HG03457 (cell line): ENCODE data around the gene PRRC2A.
"Not testable (repeated sequence)": the region's sequence is repeated elsewhere in the genome, so short reads cannot be mapped to it uniquely, and the experiment has no call there.

Experiments
- ATAC-seq: cut with Tn5 transposase; IDR thresholded peaks from one replicate; pipeline ENCODE4 v1.9.1; 2021; ENCODE audit warnings: moderate number of reproducible peaks; ENCODE audit not compliant: unreplicated experiment

Gene PRRC2A

DNA sequence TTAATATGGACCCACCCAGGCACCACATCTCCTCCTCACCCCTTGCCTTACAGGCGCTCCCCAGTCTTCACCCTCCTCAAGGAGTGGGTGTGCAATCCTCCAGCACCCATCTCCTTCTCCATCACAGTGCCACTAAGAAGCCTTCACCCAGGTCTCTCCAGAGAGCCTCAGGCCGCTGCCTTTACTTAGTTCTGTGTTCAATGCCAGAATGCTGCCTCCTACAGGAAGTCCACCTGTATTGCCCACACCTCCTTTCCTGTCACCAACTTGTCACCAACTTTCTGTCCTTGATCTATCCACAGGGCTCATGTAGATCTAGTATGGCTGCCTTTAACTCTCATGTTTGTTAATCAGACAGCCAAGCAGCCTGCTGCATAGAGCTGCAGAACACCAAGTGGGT lies 35.0 kb upstream of the PRRC2A start:
- ATAC-seq: no peak

DNA sequence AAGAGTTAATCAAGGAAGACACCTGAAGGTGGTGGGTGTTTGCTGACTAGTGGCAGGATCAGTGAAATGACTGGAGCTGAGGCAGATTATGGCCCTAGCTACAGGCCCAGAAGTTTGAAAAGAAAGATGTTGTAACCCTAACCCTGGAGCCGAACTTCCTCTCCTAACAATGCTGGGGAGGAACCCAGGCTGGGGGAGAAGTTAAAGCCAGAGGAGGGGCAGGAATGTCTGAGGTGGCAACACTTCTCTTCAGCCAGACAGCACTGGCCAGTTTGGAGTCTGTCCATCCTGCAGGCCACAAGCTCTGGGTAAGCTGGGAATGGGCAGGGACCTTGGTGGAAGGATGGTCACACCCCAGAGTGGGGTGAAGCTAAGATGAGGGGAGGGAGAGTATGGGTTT lies 34.5 kb upstream of the PRRC2A start, which contains the start of gene LST1:
Gene LST1, plus strand, starts transcription at position 270 of the 400 bp plus-strand sequence. CDS start 1,023 bp downstream, outside the sequence.
- no peak for ATAC-seq

DNA sequence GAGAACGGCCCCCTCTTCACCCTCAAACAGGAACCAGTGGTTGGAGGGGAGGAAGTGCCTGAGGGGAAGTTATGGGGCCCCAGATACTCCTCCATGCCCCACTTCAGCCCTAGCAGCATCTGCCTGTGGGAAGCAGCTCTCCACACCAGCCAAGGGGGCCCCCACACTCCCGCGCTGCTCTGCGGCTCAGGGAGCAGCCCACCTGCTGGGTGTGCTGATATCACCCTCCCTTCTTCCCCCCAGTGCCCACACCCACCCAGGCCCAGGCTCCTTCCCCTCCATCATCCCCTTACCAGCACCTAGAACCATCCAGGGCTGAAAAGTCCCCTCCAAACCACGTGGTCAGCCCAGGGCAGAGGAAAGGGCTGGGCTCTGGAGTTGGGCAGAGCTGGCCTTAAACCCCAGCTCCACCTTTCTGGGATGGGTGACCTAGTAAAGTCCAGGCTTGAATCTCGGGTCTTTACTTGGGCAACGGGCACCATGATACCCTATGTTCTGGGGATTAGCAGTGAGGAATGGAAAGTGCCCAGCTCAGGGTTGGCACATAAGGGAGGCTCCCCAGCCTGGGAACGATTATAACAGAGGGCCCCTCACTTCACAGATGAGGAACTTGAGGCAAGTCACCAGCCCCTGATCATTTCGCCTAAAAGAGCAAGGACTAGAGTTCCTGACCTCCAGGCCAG lies 33.8 kb upstream of the PRRC2A start:
- no peak for ATAC-seq

DNA sequence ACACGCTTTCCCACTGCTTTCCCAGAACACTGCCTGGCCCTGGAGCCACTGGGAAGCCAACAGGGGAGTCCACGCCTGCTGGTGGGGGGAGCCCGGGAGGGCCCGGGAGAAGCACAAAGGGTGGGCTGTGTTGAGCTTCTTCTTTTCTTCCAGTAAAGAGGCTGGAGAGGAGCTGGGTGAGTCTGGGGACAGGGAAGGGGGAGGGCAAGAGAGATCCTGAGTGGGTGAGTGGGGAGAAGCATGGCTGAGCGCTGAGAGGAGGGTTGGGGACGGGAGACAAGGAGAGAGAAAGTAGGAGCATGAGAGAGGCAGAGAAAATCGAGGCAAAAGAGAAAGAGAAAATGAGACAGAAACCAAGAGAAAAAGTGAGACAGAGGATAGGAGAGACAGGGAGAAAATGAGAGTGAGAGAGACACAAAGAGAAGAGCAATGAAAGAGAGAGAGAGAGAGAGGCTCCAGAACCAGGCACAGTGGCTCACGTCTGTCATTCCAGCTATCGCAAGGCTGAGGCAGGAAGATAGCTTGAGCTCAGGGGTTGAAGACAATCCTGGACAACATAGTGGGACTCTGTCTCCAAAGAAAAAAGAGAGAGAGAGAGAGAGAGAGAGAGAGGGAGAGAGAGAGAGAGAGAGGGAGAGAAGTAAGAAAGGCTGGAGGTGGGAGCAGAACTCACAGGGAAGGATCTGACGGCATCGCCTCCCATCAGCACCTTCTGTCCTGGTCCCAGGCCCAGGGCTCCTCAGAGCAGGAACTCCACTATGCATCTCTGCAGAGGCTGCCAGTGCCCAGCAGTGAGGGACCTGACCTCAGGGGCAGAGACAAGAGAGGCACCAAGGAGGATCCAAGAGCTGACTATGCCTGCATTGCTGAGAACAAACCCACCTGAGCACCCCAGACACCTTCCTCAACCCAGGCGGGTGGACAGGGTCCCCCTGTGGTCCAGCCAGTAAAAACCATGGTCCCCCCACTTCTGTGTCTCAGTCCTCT lies 32.4 kb upstream of the PRRC2A start:
- no peak for ATAC-seq

- ATAC-seq: no peak
These were observed 31.5 kb upstream of the PRRC2A start for GRCh38 chr6:31588871-31589650.

DNA sequence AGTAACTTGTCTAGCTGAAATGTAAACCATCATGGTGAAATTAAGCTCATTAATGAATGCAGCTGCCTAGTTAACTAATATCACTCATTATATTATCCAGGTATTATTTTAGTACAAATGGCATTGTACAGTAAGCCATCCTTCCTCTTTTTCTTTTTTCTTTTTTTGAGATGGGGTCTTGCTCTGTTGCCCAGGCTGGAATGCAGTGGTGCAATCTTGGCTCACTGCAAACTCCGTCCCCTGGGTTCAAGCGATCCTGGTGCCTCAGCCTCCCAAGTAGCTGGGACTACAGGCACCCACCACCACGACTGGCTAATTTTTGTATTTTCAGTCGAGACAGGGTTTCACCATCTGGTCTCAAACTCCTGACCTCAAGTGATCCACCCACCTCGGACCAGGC lies 29.8 kb upstream of the PRRC2A start:
- ATAC-seq: not testable (repeated sequence)

GRCh38 chr6:31592396-31592771 lies 28.1 kb upstream of the PRRC2A start:
- no peak for ATAC-seq

DNA sequence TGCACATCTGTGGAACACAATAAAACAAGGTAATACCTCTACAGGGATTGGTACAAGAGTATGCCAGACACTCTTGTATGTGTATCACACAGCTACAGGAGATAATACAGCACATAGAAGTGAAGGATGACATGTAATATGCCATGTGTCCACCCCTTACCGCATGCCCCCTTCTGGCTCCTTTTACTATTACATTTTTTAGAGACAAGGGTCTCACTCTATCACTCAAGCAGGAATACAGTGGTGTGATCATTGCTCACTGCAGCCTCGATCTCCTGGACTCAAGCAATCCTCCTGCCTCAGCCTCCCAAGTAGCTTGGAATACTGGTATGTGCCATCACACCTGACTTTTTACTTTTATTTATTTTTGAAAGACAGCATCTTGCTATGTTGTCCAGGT lies 23.5 kb upstream of the PRRC2A start:
- no peak for ATAC-seq

GRCh38 chr6:31607317-31607716 lies 13.2 kb upstream of the PRRC2A start:
- no peak for ATAC-seq

DNA sequence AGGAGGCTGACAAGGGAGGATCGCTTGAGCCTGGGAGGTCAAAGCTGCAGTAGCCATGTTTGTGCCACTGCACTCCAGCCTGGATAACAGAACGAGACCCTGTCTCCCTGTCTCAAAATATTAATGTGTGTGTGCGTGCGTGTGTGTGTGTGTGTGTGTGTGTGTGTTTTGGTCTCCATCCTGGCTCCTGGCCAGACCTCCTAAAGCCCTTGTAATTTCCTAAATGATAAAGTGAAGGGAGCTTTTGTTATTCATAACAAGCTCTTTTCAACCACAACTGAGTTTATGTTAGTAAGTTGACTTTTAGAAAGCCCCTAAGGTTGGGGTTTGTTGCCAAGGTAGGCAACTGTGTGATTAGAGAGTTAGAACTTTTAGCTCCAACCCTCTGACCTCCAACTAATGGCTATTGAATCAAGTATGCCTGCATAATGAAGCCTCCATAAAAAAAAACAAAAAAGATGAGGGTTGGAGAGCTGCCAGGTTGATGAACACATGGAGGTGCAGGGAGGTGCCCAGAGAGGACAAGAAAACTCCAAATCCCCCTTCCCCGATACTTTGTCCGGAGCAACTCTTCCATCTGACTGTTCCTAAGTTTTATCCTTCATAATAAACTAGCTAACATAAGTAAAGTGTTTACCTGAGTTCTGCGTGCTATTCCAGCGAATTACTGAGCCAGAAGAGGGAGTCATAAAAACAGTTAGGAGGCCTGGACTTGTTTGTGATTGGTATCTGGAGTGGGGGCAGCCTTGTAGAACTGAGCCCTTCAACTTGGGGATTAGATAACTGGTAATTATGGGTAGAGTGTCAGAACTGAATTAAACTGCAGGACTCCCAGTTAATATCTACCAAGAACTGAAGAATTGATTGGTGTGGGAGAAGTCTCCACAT lies 10.8 kb upstream of the PRRC2A start:
- ATAC-seq: no peak

DNA sequence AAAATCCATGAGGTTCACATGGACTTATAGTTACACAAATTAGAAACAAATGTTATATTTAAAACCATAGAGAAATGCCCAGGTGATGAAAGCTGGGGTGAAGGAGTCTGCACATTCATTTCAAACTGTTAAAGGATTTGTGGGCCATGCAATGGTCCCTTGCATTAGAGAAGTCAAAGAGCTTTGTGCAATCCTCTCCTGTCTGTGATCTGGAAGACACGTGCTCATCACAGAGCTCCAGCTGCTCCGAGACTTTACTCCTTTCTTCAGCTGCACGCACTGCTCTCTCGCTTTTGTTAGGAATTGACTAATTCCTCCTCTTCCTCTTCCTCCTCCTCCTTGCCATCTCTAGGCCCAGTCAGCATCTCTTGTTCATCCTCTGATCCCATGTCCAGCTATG lies 9.5 kb upstream of the PRRC2A start:
- no peak for ATAC-seq

GRCh38 chr6:31614075-31614619 lies 6.4 kb upstream of the PRRC2A start:
- ATAC-seq: no peak

DNA sequence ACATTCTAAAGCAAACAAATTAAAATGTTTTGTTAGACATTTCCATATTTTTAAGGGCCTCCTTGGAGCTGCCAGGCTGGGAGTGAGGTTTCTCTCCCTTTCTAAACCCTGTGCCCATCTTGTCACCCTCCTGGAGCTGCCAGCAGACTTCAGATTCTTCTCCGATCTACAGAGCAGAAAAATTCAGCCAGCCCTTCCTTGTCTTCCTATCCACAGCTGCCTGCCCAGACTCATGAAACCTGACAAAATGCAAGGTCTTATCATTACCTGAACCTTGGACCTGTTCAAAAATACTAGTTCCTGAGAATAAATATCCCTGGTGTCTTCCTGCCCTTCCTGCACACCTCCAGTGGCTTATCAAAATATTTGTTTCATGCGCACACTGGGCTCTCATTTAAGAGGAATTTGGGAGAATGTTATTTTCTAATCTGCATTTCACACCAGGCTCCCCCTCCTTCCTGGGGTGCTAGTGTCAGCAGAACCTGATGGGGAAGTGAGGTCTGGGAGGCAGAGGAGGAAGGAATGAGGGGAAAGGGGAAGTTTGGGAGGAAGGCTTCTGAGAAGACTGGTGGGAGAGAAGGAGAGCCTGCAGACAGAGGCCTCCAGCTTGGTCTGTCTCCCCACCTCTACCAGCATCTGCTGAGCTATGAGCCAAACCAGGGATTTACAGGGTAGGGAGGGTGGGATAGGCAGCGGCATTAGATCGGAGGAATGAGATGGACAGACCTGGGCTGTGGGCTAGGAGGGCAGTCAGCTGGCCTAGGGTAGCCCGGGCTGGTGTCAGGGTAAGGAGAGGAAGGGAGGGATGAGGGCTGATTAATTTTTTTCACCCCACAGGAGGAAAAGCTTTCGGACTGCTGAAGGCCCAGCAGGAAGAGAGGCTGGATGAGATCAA lies 5.6 kb upstream of the PRRC2A start, which contains the start of gene AIF1:
Gene AIF1, plus strand, starts transcription at position 551 of the 895 bp plus-strand sequence. Its CDS starts 96 bp downstream, at position 647.
- no peak for ATAC-seq

DNA sequence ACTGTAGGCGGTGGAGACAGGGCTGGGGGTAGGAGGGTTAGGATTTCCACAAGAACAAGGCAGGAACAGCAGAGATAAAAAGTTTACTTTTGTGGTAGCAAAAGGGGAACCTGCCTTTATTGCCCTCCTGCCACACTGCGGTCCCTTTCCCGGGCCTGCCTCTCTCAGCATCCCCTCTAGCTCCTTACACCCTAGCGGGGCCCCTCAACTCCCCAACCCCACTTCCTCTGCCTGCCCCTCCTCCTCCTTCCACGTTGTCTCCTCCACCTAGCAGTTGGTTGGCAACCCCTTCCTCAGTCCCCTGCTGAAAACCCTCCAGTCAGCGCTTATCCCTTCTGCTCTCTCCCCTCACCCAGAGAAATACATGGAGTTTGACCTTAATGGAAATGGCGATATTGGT lies 4.8 kb upstream of the PRRC2A start:
- no peak for ATAC-seq

DNA sequence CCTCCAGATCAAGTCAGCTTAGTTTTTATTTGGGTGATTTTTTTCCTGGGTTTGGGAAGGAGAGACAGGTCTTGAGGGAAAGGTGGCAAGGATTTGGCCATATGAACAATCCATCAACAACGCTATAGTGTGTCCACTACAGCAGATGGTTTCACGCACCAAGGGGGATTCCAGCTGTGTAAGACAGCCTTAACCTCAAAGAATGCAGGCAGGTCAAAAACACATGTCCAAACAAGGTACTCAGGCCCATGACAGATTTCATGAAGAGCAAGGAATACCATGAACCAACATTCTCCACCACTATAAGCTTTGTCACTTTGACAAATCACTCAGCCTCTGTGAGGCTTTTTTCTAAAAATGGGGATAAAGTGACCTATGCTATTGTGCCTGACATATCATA lies 3.5 kb upstream of the PRRC2A start:
- no peak for ATAC-seq

- peak; percentile 65 for ATAC-seq
These were observed 520 bp upstream of the PRRC2A start for GRCh38 chr6:31619805-31620585.

DNA sequence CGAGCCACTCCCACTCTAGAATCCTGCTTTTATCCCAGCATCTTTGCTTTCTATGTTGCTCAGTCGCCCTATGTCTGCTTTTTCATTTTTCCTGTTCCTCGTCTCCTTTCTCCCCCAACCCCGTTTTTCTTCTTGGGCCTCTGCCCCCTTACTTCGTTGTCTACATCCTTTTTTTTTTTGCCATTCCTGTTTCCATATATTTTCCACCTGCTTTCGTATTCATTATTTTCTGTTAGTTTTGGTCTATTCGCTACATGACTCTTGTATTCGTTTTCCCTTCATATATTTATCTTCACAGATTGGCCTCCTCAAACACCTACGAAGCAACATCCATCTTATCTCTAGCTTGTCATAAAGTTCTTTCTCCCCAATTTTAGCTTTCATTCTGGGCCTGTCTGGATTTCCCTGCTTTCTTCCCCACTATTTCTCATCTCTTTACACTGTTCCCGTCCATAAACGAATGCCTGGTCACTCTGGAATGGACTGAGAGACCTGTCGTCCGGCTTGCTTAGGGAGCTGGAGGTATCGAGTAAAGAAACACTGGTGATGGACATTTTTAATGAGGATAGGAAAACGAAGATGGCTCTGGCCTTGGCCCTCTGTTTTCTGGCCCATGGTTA lies 915 bp downstream of the PRRC2A start:
- ATAC-seq: no peak

DNA sequence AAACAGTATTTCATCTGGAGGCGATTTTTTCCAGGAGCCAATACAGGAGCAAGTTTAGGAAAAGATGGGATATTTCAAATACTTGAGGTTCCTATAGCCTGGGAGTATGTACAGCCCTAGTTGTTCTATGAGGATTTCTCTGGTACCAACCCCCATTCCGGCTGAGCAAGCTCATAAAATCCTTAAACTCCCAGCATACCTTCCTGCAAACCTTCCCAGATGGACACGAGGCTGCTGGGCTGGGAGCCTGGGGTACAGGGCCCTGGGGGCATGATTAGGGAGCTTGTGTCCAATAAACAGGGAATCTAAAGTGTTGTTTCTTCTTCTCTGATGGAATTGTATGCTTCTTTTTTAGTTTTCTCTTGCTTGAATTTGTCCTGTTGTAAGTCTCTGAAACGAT lies 1.5 kb downstream of the PRRC2A start:
- no peak for ATAC-seq
